Midbrain (tissue), 1 donor: ENCODE results near the gene MAP6.

Experiments
- DNase-seq: peaks from one replicate; lab custom pipeline; 2025; lab: John Stamatoyannopoulos, UW

Gene MAP6

GRCh38 chr11:75568616-75569219, 100.1 kb downstream of the MAP6 start:
- no peak for DNase-seq

GRCh38 chr11:75567971-75568370, 100.9 kb downstream of the MAP6 start:
- DNase-seq = no peak

GRCh38 chr11:75566763-75567279, 102.0 kb downstream of the MAP6 start:
- DNase-seq = no peak

GRCh38 chr11:75565916-75566762, 102.7 kb downstream of the MAP6 start:
- DNase-seq = no peak

GRCh38 chr11:75565221-75565814, 103.5 kb downstream of the MAP6 start:
- no peak for DNase-seq

GRCh38 chr11:75563978-75564552, 104.8 kb downstream of the MAP6 start:
- no peak for DNase-seq

- DNase-seq = no peak
Observed at GRCh38 chr11:75563501-75563977, 105.3 kb downstream of the MAP6 start.

- DNase-seq = no peak
Observed at GRCh38 chr11:75562836-75563484, 105.9 kb downstream of the MAP6 start.

GRCh38 chr11:75562048-75562835, 106.6 kb downstream of the MAP6 start, which contains the start of gene SERPINH1:
Gene SERPINH1 (plus strand): TSS chr11:75562253. CDS start chr11:75566350, 4,097 bp downstream.
- peak; percentile 74 for DNase-seq

GRCh38 chr11:75561426-75562047, 107.3 kb downstream of the MAP6 start:
- DNase-seq = no peak

GRCh38 chr11:75560644-75561043, 108.2 kb downstream of the MAP6 start:
- no peak for DNase-seq

GRCh38 chr11:75558939-75559843, 109.6 kb downstream of the MAP6 start:
- DNase-seq = no peak

- DNase-seq = no peak
Observed at GRCh38 chr11:75557666-75558494, 111.0 kb downstream of the MAP6 start.

- DNase-seq = no peak
Observed at GRCh38 chr11:75556275-75556674, 112.6 kb downstream of the MAP6 start.

GRCh38 chr11:75555079-75555811, 113.6 kb downstream of the MAP6 start:
- DNase-seq = no peak

GRCh38 chr11:75554258-75555022, 114.4 kb downstream of the MAP6 start:
- peak; percentile 96 for DNase-seq

- no peak for DNase-seq
Observed at GRCh38 chr11:75553889-75554257, 115.0 kb downstream of the MAP6 start.
